Measurements from ENCODE around the gene GPR32. TPM values are rescaled to one million over a fixed set of nuclear protein-coding genes. Genes with fewer than 3 reads are reported as not detected.
"Not testable (repeated sequence)": the region's sequence is repeated elsewhere in the genome, so short reads cannot be mapped to it uniquely, and the experiment has no call there.

The GPR32 gene
- total RNA-seq, 4 donors from 2014 or later = not detected

- Histone ChIP-seq H3K36me3 (no peaks in the 10 kb centered on the region), H3K27me3 (no peaks in the 10 kb centered on the region), H3K4me1 (no peaks in the 10 kb centered on the region), H3K9me3 (no peaks in the 10 kb centered on the region), H3K27ac (no peak overlapping the region), H3K4me3 (no peak overlapping the region)
- TF ChIP-seq POLR2A (IDR thresholded peaks at IDR 0.05) = no peak
- no peak for TF ChIP-seq CTCF (IDR thresholded peaks at IDR 0.05)
- no peak for DNase-seq
Measured at GRCh38 chr19:50753879-50754278, 16.4 kb upstream of the GPR32 start.

GRCh38 chr19:50756244-50756643 lies 14.0 kb upstream of the GPR32 start:
- not testable (repeated sequence) for DNase-seq, H3K27ac ChIP-seq, H3K9me3 ChIP-seq, H3K4me3 ChIP-seq, H3K27me3 ChIP-seq, H3K36me3 ChIP-seq, H3K4me1 ChIP-seq

- not testable (repeated sequence) for H3K27me3 ChIP-seq, H3K4me3 ChIP-seq, H3K9me3 ChIP-seq, H3K27ac ChIP-seq, DNase-seq, H3K4me1 ChIP-seq, H3K36me3 ChIP-seq
Measured at GRCh38 chr19:50757624-50758023, 12.6 kb upstream of the GPR32 start.

GRCh38 chr19:50759076-50759475 lies 11.2 kb upstream of the GPR32 start:
- not testable (repeated sequence) for H3K4me3 ChIP-seq, H3K9me3 ChIP-seq, H3K27ac ChIP-seq, H3K27me3 ChIP-seq, H3K36me3 ChIP-seq, DNase-seq, H3K4me1 ChIP-seq

GRCh38 chr19:50759886-50760285 lies 10.4 kb upstream of the GPR32 start:
- TF ChIP-seq POLR2A (IDR thresholded peaks at IDR 0.05) (no peak), CTCF (IDR thresholded peaks at IDR 0.05) (no peak)
- no peak overlapping the region for H3K4me3 ChIP-seq
- no peaks in the 10 kb centered on the region for H3K27me3 ChIP-seq
- H3K9me3 ChIP-seq = no peaks in the 10 kb centered on the region
- no peaks in the 10 kb centered on the region for H3K4me1 ChIP-seq
- H3K36me3 ChIP-seq = no peaks in the 10 kb centered on the region
- no peak for DNase-seq
- no peak overlapping the region for H3K27ac ChIP-seq

- not testable (repeated sequence) for H3K27me3 ChIP-seq, DNase-seq, H3K4me1 ChIP-seq, H3K9me3 ChIP-seq, H3K4me3 ChIP-seq, H3K27ac ChIP-seq, H3K36me3 ChIP-seq
Measured at GRCh38 chr19:50761501-50761900, 8.8 kb upstream of the GPR32 start.

- H3K9me3 ChIP-seq, H3K4me1 ChIP-seq, H3K27me3 ChIP-seq, H3K4me3 ChIP-seq, H3K36me3 ChIP-seq, H3K27ac ChIP-seq, DNase-seq: not testable (repeated sequence)
Measured at GRCh38 chr19:50763521-50763920, 6.7 kb upstream of the GPR32 start.

- H3K4me1 ChIP-seq = no peaks in the 10 kb centered on the region
- TF ChIP-seq POLR2A (IDR thresholded peaks at IDR 0.05) (no peak), CTCF (IDR thresholded peaks at IDR 0.05) (no peak)
- no peak overlapping the region for H3K4me3 ChIP-seq
- H3K27ac ChIP-seq = no peak overlapping the region
- H3K9me3 ChIP-seq = no peaks in the 10 kb centered on the region
- no peaks in the 10 kb centered on the region for H3K27me3 ChIP-seq
- no peak for DNase-seq
- no peaks in the 10 kb centered on the region for H3K36me3 ChIP-seq
Measured at GRCh38 chr19:50764409-50764808, 5.9 kb upstream of the GPR32 start.

GRCh38 chr19:50766746-50767145 lies 3.5 kb upstream of the GPR32 start:
- H3K4me1 ChIP-seq, H3K4me3 ChIP-seq, H3K27ac ChIP-seq, H3K9me3 ChIP-seq, H3K36me3 ChIP-seq, H3K27me3 ChIP-seq, DNase-seq: not testable (repeated sequence)

GRCh38 chr19:50767263-50767662 lies 3.0 kb upstream of the GPR32 start:
- not testable (repeated sequence) for H3K9me3 ChIP-seq, H3K27me3 ChIP-seq, H3K4me1 ChIP-seq, H3K36me3 ChIP-seq, H3K4me3 ChIP-seq, DNase-seq, H3K27ac ChIP-seq

Measured in Peyer's patch (tissue), 4 donors.